Activated CD4-positive, alpha-beta T cell treated with anti-CD3 and anti-CD28 coated beads, Interleukin-2, amount 50 U/mL, for 24 hours (primary cell): ENCODE data around the gene ULK4.

ENCODE experiments used
- DNase-seq, 2 donors: peaks; one replicate each; pipeline ENCODE4 v3.0.0-alpha.2; 2020; ENCODE audit warnings: low read depth in 1 of 2, low spot score in 1 of 2

Gene ULK4

DNA sequence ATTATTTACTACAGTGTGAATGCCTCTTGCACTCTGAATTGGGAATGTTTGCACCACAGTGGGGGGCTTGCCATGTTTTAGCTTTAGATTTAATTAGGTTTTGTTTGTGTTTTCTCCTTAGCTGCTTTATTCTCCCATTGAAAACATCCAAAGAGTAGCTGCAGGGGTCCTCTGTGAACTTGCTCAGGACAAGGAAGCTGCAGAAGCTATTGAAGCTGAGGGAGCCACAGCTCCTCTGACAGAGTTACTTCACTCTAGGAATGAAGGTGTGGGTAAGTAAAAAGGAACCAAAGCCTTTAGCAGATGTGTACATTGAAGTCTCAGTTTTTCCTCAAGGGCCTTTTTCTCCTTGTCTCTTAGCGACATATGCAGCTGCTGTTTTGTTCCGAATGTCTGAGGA is 725.7 kb downstream of the ULK4 start:
- no peak for DNase-seq

- no peak for DNase-seq
These were observed 726.8 kb downstream of the ULK4 start for GRCh38 chr3:41234823-41235721.

DNA sequence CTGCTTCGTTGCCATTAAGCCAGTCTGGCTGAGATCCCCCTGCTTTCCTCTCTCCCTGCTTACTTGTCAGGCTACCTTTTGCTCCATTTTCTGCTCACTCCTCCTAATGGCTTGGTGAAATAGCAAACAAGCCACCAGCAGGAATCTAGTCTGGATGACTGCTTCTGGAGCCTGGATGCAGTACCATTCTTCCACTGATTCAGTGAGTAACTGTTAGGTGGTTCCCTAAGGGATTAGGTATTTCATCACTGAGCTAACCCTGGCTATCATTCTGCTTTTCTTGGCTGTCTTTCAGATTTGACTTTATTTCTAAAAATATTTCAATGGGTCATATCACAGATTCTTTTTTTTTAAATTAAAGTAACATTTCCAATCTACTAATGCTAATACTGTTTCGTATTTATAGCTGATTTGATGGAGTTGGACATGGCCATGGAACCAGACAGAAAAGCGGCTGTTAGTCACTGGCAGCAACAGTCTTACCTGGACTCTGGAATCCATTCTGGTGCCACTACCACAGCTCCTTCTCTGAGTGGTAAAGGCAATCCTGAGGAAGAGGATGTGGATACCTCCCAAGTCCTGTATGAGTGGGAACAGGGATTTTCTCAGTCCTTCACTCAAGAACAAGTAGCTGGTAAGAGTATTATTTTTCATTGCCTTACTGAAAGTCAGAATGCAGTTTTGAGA is 737.6 kb downstream of the ULK4 start:
- no peak for DNase-seq

DNA sequence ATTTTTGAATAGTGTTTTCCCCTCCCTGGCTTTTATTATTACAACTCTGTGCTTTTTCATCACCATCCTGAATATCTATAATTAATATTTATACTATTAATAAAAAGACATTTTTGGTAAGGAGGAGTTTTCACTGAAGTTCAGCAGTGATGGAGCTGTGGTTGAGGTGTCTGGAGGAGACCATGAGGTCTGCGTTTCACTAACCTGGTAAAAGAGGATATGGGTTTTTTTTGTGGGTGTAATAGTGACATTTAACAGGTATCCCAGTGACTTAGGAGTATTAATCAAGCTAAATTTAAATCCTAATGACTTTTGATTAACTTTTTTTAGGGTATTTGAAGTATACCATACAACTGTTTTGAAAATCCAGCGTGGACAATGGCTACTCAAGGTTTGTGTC is 738.2 kb downstream of the ULK4 start:
- DNase-seq = no peak

DNA sequence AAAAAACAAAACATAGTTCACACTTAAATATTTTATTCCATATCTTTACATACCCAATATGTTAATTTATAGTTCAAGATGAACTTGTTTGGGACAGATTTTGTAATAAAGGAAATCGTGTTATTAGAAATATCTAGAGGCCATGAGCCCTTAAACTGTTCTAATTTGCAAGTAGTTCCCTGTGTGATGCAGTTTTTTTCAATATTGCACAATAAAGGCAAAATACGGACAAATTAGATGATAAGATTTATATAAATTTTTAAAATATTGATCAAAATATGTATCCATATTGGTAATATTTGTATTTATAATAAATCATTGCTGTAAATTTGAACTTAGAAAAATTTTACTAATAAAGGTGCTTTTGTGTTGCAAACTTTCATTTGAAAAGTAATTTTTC is 738.8 kb downstream of the ULK4 start:
- DNase-seq = no peak

DNA sequence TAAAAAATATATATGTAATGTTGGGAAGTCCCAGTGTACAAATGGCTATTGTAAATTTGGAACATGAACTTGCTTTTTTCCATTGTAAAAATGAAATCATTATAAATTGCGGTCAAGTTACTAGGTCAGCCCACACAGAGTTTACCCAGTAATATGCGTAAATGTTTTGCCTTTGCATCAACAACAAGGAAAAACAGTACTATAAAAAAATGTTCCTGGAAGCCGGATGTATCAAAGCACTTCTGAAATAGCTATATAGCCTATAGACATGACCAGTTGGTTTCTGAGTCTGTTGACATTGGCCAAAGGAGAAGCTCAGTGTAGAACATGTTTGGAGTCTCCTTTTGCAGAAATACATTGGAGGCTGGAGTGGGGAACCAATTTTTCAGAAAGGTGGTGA is 739.4 kb downstream of the ULK4 start:
- no peak for DNase-seq

GRCh38 chr3:41222012-41222411 is 739.9 kb downstream of the ULK4 start:
- DNase-seq = no peak

DNA sequence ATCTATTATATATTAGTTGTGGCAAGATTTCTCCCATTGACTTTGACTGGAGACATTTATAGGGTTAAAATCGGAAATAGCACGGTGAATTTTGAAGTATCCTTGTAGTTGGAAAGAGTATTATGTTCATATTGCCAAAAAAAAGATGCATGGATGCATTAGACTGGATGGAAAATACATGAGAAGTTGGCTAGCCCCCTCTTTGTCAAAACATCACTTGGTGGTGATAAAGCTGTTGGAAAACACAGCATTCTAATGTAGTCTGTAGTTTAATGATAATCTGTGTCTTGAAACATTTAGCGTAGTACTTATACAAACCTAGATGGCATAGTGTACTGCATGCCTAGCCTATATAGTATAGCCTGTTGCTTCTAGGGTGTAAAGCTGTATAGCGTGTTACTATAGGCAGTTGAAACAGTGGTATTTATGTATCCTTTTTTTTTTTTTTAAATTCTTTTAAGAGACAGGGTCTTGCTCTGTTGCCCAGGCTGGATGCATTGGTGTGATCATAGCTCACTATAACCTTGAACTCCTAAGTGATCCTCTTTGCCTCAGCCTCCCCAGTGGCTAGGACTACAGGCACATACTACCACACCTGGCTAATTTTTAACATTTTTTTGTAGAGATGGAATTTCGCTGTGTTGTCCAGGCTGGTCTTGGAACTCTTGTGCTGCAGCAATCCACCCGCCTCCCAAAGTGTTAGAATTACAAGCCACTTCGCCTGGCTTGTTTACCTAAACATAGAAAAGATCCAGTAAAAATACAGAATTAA is 740.8 kb downstream of the ULK4 start:
- no peak for DNase-seq

GRCh38 chr3:41219424-41219823 is 742.5 kb downstream of the ULK4 start:
- no peak for DNase-seq

GRCh38 chr3:41216993-41217392 is 744.9 kb downstream of the ULK4 start:
- DNase-seq = no peak

- no peak for DNase-seq
These were observed 745.5 kb downstream of the ULK4 start for GRCh38 chr3:41216422-41216821.

GRCh38 chr3:41213588-41213987 is 748.3 kb downstream of the ULK4 start:
- DNase-seq = no peak

GRCh38 chr3:41212088-41212487 is 749.8 kb downstream of the ULK4 start:
- DNase-seq = no peak

- DNase-seq = no peak
These were observed 750.9 kb downstream of the ULK4 start for GRCh38 chr3:41210966-41211365.

DNA sequence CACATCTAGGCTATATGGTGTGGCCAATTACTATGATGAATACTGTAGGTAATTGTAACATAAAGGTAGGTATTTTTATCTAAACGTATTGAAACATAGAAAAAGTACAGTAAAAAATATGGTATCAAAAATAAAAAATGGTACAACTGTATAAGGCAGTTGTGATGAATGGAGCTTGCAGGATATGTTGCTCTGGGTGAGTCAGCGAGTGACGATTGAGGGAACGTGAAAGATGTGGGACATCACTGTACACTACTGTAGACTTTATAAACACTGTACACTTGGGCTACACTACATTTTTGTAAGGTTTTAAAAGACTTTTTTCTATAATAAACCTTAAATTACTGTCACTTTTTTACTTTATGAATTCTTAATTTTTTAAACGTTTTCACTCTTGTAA is 752.3 kb downstream of the ULK4 start:
- no peak for DNase-seq

DNA sequence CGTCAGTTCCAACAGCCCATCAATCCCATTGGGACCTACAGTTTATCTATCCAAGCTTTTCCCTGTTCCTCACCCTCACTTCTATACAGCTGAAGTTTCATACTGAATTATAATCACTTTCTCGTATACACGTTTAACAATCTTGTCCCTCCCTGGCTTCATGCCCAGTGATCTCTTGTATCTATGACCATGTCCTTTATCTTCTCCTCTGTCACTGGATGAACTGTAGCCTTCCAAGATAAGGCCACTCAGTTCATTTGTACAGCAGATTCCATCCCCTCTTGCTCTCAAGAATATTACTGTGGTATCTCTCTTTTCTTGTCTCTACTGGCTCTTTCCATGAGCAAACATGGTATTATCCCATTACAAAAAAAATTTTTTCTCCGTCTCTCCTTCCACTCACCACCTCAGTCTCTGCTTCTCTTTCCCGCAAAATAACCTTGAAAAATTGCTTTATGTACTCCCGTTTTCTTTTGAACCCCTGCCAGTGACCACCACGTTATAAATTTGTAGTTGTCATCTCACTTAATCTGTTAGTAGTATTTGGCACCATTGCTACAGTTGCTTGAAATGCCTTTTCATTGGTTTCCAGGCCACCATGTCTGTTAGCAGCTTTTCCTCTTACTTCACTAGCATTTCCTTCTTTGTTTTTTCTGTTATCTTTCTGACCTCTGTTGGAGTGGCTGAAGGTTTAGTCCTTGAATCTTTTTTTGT is 753.2 kb downstream of the ULK4 start:
- no peak for DNase-seq

DNA sequence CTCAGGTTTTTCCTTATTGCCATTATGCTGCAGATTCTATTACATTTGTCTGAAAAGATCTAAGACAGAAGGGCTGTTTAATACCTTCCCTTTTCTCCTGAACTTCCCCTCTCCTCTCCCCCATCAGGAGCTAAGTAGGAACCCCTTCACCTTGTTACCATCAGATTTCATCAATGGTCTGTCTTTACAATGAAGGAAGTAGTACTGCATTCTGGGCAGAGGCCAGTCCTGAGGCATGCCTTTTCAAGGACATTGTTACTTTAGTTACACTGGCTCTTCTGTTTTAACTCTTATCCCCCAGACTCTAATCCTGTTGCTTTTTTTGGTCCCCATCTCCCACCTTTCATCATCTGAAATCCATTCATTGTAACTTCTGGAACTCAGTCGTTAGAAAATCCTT is 754.5 kb downstream of the ULK4 start:
- DNase-seq = no peak

GRCh38 chr3:41205591-41205990 is 756.3 kb downstream of the ULK4 start:
- no peak for DNase-seq

DNA sequence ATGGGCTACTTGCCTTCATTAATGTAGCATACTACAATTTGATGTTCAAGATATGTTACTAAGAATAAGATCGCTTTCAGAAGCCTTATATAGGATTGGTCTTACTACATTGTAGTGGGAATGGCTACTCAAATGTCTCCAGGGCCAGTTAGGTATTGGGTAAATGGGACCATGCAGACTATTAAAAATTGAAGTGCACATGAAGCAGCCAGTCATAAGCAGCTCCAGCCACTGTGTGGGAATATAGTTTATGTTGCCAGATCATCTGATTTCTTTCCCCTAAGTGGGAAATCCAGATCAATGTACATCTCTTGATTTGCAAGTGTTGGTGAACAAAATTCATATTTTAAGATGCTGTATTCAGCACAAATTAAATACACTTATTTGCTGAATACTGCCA is 757.5 kb downstream of the ULK4 start:
- no peak for DNase-seq

DNA sequence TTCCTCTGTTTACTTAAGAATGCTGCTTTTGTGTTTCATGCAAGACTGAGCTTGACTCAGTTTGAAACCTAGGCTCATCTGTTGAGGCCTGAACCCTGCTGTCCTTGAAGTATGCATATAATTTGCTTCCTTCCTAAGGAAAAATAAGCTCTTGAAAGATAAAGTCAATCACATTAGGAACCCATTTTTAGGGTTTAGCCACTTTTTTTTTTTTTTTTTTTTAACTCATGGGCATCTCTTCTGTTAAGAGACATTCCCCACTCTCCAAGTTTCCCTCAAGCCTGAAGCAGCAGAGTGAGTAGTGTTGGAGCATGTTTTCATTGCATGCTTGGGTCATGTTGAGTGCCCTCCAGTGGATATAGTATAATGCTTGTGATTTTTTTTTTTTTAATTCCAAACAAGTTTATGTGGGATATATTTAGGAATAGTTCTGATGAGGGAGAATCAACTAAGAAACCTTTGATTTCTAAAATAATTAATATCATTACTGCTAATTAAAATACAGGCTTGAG is 759.0 kb downstream of the ULK4 start:
- DNase-seq = no peak
